Measurements from ENCODE around the gene STEAP1.
A peak's percentile ranks its signal among the peaks of the same experiment; 100 is the strongest.
"Not testable (repeated sequence)": the region's sequence is repeated elsewhere in the genome, so short reads cannot be mapped to it uniquely, and the experiment has no call there.

DNA sequence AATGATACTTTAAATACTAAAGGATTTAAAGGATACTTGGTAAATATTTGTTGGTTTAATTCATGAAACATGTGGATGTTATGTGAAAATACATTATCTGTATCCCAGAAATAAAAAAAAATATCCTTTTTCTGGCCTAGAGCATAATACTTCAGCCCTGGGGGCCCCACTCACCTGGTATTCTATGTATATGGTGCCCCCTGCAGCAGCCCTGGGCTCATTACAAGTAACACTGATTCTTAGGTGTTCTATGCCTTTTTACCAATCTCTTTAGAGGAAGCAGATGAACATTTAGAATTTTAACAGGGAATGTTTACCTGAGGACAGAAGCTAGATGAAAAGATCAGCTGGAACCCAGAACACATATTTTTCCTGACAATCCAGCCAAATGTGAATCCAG is 4.8 kb upstream of the STEAP1 start:
- peak; percentile 36 to 53 (median 42); a peak in 5 of 6 replicates for TF ChIP-seq CTCF (IDR thresholded peaks at IDR 0.05 in 2 of 3, conservative IDR thresholded peaks at IDR 0.05 in 1 of 3; ENCODE audit: insufficient read depth in 2 of 3, low read depth in 1 of 3, low read length in 3 of 3)
- not testable (repeated sequence) for TF ChIP-seq ZNF212 (CRISPR knock-in tag; IDR thresholded peaks at IDR 0.05); MCM7 (IDR thresholded peaks at IDR 0.05); ZBTB7A (IDR thresholded peaks at IDR 0.05; ENCODE audit: borderline replicate concordance, control insufficient read depth, low read depth, low read length); POLR2A (conservative IDR thresholded peaks at IDR 0.05); LCOR (CRISPR knock-in tag; IDR thresholded peaks at IDR 0.05); YY1 (IDR thresholded peaks at IDR 0.05; ENCODE audit: borderline replicate concordance in 1 of 3, control insufficient read depth in 1 of 3, extremely low read depth in 1 of 3, insufficient read depth in 3 of 3, insufficient read length in 1 of 3, insufficient replicate concordance in 2 of 3, low read depth in 1 of 3, low read length in 2 of 3); MLLT1 (IDR thresholded peaks at IDR 0.05)
